Measurements from ENCODE around the gene NKX1-1.
"Not testable (repeated sequence)": the region's sequence is repeated elsewhere in the genome, so short reads cannot be mapped to it uniquely, and the experiment has no call there.

The NKX1-1 gene

GRCh38 chr4:1393866-1394265 lies 12.4 kb downstream of the NKX1-1 start:
- Mint-ChIP-seq H3K27me3 (ENCODE audit: low read depth, poor library complexity) (peaks cover 5% of the 10 kb centered on the region), H3K9me3 (peaks cover 28% of the 10 kb centered on the region), H3K27ac (no peak overlapping the region), H3K4me3 (no peak overlapping the region), H3K36me3 (ENCODE audit: low read depth) (peaks cover 7% of the 10 kb centered on the region), H3K4me1 (no peaks in the 10 kb centered on the region)
- peak; percentile 1 for DNase-seq
- TF ChIP-seq CTCF (IDR thresholded peaks at IDR 0.05): no peak

GRCh38 chr4:1393363-1393762 lies 12.9 kb downstream of the NKX1-1 start:
- not testable (repeated sequence) for DNase-seq; H3K4me1 Mint-ChIP-seq; H3K27me3 Mint-ChIP-seq (ENCODE audit: low read depth, poor library complexity); H3K4me3 Mint-ChIP-seq; H3K36me3 Mint-ChIP-seq (ENCODE audit: low read depth); H3K27ac Mint-ChIP-seq
- H3K9me3 Mint-ChIP-seq: peaks cover 28% of the 10 kb centered on the region

GRCh38 chr4:1385373-1386340 lies 20.6 kb downstream of the NKX1-1 start:
- no peak overlapping the region for H3K4me3 Mint-ChIP-seq
- peak; percentile 1 for DNase-seq
- no peaks in the 10 kb centered on the region for H3K4me1 Mint-ChIP-seq
- TF ChIP-seq CTCF (IDR thresholded peaks at IDR 0.05): no peak
- H3K36me3 Mint-ChIP-seq (ENCODE audit: low read depth): peaks cover 9% of the 10 kb centered on the region
- H3K27ac Mint-ChIP-seq: no peak overlapping the region
- H3K27me3 Mint-ChIP-seq (ENCODE audit: low read depth, poor library complexity): no peaks in the 10 kb centered on the region
- H3K9me3 Mint-ChIP-seq: peaks cover 14% of the 10 kb centered on the region

- no peak for DNase-seq
- H3K36me3 Mint-ChIP-seq (ENCODE audit: low read depth): peaks cover 9% of the 10 kb centered on the region
- H3K9me3 Mint-ChIP-seq: peaks cover 14% of the 10 kb centered on the region
- no peak overlapping the region for H3K27ac Mint-ChIP-seq
- no peak overlapping the region for H3K4me3 Mint-ChIP-seq
- no peaks in the 10 kb centered on the region for H3K27me3 Mint-ChIP-seq (ENCODE audit: low read depth, poor library complexity)
- TF ChIP-seq CTCF (IDR thresholded peaks at IDR 0.05): no peak
- H3K4me1 Mint-ChIP-seq: no peaks in the 10 kb centered on the region
Measured at GRCh38 chr4:1384675-1385372, 21.4 kb downstream of the NKX1-1 start.

- TF ChIP-seq CTCF (IDR thresholded peaks at IDR 0.05): no peak
- no peak overlapping the region for H3K4me3 Mint-ChIP-seq
- no peak overlapping the region for H3K27ac Mint-ChIP-seq
- H3K4me1 Mint-ChIP-seq: no peaks in the 10 kb centered on the region
- H3K9me3 Mint-ChIP-seq: peaks cover 11% of the 10 kb centered on the region
- peaks cover 9% of the 10 kb centered on the region for H3K36me3 Mint-ChIP-seq (ENCODE audit: low read depth)
- H3K27me3 Mint-ChIP-seq (ENCODE audit: low read depth, poor library complexity): no peaks in the 10 kb centered on the region
- peak; percentile 1 for DNase-seq
Measured at GRCh38 chr4:1383728-1384591, 22.3 kb downstream of the NKX1-1 start.
